DMS53 (cell line): ENCODE measurements around the gene LRCH1.

Experiments
- DNase-seq: peaks from one replicate; lab custom pipeline; 2025; lab: John Stamatoyannopoulos, UW

LRCH1 gene

DNA sequence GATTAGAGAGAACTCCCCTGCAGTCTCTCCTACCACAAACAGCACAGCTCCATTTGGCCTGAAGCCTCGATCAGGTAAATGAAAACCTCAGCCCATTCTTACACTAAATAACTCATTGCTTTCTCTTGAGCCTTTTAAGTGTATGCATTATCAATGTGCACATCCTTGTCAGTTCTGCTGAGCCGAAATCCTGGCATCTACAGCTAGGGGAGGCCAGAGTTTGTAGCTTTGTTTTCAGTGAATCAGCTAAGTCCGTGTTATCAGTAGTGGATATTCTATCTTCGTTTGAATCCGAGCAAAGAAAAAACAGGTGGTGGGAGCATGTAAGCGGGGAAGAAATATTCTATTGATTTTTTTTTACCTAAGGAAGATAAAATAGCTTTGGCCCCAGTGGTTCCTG lies 159.6 kb downstream of the LRCH1 start:
- no peak for DNase-seq

- DNase-seq = no peak
These were observed 162.4 kb downstream of the LRCH1 start for GRCh38 chr13:46715363-46715762.

GRCh38 chr13:46716821-46717220 lies 163.9 kb downstream of the LRCH1 start:
- no peak for DNase-seq

GRCh38 chr13:46717275-46717674 lies 164.3 kb downstream of the LRCH1 start:
- no peak for DNase-seq

GRCh38 chr13:46717856-46718255 lies 164.9 kb downstream of the LRCH1 start:
- no peak for DNase-seq

GRCh38 chr13:46720189-46720588 lies 167.2 kb downstream of the LRCH1 start:
- no peak for DNase-seq

DNA sequence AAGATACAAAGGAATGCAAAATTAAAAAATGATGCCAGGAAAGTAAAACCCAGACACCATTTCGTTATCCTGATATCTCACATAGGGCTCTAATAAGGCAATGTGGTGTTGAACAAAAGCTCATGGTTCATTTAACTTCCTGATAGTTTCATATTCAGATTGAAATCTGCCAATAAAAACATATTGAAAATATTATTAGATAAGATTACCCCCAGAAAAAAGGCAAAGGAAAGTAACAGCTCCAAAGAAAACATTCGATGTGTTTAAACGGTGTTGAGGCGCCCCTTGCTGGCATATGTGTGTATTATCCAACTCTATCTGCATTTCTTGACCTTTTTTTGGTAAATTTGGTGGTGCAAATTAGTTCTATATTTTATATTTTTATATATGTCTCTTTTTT lies 168.1 kb downstream of the LRCH1 start:
- peak; percentile 56 for DNase-seq

DNA sequence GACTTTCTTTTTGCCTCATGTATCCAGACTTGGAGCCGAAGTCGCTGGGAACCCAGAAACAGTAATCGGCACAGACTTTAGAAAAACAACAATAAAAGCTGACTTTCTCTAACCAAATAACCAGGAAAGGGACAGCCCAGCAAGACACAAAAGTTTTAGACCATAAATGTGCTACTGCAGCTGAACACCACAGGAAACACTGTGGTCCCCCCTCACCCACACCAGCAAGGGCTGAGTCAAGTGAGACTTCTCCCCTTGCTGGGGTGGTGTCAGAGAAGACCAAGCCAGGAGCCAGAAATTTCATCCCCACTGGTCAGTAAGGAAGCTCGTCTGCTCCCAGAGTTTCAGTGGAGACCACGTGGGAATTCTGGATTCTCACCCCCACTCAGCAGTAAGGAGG lies 173.4 kb downstream of the LRCH1 start:
- DNase-seq = no peak

DNA sequence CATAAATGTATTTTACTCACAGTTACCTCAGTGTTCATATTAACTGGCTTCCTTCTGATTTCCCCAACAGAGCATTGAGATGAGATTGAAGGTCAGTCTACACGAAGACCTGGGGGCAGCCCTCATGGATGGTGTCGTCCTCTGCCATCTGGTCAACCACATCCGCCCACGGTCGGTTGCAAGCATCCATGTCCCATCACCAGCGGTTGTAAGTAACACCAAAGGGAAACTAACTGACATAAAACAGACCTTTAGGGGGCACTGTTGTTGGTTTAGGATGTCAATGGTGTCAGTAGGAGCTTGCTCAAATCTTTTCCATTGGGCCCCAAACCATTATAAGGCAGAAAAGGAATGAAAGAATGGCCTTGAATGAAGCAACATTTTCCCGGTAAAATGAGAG lies 175.8 kb downstream of the LRCH1 start:
- DNase-seq = peak; percentile 26

GRCh38 chr13:46731535-46731934 lies 178.6 kb downstream of the LRCH1 start:
- DNase-seq = no peak

DNA sequence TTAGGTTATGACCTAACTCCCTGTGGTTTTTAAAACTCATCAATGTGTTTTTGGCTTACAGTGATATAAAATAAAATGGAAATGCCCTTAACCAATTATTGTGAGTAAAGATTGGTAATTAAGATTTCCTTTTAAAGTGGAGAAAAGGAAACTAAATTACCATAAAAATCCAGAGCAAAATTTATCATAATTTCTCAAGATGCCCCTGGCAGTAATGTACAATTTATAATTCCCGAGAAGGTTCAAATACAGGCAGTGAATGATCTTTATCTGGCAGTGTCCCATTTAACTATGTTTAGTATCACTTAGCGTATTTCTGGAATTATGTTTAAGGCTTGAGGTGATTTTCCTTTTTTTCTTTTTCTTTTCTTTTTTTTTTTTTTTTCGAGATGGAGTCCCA lies 182.5 kb downstream of the LRCH1 start:
- DNase-seq = no peak

- no peak for DNase-seq
These were observed 183.8 kb downstream of the LRCH1 start for GRCh38 chr13:46736541-46737310.

DNA sequence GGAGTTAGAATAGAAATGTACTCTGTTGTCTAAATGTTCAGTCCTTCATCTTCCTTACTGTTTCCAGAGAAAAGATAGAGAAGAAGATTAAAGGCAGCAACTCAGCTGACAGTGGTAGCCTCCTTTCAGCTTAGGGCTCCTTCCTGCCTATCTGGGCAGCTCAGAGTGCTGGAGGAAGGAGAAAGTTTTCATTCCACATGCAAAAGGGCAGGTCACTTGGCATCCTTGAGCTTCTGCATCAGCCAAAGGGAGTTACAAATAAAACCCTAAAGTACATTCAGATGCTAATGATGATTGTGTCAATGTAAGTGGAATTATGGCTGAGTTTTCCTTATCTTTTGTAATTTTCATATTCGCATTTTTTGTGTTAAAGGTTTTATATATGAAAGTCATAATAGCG lies 185.1 kb downstream of the LRCH1 start:
- no peak for DNase-seq

DNA sequence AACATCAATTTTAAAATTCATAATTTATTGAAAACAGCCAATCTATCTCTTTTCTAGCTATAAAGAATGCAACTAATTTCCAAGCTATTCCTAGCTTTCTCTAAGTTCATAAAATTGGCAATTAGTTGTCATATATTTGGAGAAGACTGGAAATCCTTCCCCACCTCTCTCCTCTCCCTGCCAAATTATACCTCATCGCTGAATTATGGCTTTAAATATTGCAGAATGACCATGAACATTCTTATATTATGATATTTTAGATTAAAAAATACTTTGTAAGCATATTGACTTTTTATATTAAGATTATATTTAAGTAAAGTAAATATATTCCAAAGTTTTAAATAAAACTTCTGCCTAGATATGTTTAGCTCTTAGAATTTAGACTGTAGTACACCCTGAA lies 185.8 kb downstream of the LRCH1 start:
- no peak for DNase-seq

GRCh38 chr13:46739447-46740098 lies 186.6 kb downstream of the LRCH1 start:
- no peak for DNase-seq

GRCh38 chr13:46743191-46743590 lies 190.2 kb downstream of the LRCH1 start:
- DNase-seq = no peak

- DNase-seq = no peak
These were observed 192.1 kb downstream of the LRCH1 start for GRCh38 chr13:46745062-46745461.

DNA sequence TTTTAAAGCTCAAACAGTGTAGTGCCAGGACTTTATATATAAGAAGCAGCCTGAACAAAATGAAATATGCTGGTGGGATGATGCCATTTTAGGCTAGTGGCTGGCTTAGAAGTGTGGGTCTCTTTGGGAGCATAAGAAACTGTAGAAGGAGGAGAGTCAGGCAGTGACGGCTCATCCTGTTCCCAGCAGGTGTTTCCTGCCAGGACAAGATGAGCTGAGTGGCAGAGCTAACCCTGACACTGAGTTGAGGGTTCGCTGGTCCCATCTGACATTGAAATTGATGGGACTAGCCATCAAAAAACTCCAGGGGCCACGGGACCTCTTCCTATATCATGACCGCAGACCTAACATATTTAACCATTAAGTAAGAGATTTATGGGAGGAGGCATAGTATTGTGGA lies 192.7 kb downstream of the LRCH1 start:
- no peak for DNase-seq

DNA sequence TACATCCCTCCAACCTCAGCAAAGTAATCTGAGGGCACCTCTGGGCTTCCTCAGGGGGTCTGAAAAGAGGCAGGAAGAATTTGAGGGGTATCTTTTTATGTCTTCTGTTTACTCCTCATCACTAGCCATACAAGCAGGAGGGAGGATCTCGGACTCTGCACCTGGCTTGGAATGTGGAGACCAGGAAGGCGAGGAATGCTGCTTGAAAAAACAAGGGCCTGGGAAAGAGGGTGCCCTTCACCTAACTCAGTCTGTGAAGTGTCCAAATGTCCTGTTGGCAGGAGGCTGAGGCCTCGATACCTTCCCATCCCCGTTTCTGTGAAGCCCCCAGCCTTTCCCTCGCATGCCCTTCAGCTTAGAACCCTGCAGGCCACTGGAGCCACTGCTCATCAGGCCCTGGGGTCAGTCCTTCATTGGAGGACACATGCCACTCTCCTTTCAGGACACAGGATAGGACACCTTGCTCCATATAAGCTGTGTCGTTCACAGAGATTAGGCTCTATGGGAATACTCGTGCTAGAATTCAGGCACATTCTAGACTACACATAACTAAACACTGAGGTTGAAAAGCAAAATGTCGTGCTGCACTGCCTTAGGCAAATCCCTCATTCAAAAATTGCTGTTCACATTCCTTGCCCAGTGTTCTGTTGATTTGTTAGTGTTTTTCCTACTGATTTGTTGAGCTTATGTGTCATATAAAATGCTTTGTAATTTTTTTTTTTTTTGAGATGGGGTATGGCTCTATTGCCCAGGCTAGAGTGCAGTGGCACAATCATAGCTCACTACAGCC lies 194.3 kb downstream of the LRCH1 start:
- no peak for DNase-seq

- no peak for DNase-seq
These were observed 195.3 kb downstream of the LRCH1 start for GRCh38 chr13:46748300-46748699.

GRCh38 chr13:46749951-46750350 lies 197.0 kb downstream of the LRCH1 start:
- DNase-seq = no peak

DNA sequence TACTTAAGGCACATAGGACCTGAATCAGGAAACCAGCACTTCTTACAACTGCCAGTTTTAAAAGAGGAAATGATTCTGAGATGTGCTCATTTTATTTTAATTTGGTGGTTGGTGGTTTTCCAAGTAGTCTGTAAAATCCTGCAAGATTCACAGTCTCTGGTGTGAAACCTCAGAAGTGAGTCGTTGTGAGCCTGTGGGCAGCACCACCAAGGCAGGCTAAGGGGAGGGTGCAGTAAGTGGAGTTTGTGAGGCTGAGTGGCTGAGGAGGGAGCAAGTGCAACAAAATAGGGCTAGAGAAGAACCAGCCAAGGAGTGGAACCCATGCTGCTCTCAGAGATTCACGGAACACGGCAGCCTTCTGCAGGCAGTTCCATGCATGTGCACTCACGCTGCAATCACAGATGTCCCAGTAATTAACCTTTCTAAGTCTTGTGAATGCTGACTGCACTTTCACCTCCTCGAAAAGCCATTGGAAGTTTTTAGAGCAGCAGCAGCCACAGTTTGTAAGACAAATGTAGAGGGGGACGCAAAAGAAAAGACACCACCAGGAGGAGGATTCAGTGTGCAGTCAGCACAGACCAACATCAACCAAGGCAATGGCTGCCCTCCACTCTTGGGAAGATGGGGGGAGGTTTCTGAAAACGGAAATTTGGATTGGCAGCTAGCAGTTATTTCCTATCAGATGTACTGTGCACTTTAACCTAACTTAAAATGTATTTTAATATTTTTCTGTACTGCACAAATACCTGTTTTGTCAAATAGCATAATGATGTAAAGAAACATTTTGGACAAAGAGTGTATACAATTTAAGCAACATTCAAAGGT lies 199.1 kb downstream of the LRCH1 start:
- DNase-seq = no peak
